ENCODE data around the gene COX20.

COX20 gene

GRCh38 chr1:244833734-244834542 is 1.5 kb upstream of the COX20 start:
- TF ChIP-seq FOXP2 (optimal IDR thresholded peaks at IDR 0.05; ENCODE audit: borderline replicate concordance, extremely low read depth, extremely low read length, insufficient read depth): no peak
- TF ChIP-seq TAF1 (IDR thresholded peaks at IDR 0.05; ENCODE audit: borderline replicate concordance, insufficient read depth, low read length): no peak
- TF ChIP-seq POLR2AphosphoS5 (IDR thresholded peaks at IDR 0.05; ENCODE audit: low read depth, low read length): no peak
- no peak for TF ChIP-seq SIN3A (IDR thresholded peaks at IDR 0.05; ENCODE audit: borderline replicate concordance, insufficient read depth, low read length)

DNA sequence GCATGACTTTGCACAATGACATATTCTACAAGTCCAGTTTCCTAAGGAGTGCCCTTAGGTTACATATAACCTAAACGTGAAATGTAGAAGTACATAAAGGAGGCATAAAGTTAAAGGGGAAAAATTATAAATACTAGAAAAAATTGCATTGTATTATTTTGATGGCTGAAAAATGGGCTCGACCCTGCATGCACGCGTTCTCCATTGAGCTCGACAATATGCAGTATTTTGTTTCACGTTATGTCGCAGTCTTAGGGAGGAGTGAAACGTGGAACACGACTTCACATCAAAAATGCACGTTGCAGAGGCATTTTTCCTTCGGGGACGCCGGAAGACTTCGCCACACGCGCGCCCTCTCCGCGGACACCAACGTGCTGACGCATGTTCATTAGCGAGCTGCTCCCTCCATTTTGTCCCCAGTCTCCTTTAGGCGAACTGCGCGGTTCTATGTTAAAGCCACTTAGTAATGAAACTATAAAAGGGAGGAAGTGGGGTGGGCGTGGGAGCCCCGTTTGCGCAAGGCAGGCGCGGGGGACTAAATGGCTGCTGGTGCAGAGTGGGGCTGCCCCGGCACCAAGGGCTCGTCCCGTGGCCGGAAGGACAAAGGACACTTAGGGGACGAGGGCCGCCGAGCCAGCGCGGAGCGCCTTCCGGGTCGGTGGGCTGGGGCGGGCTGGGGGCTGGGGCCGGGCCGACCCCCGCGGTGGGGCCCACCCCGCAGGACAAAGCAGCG is 749 bp upstream of the COX20 start:
- TF ChIP-seq FOXP2 (optimal IDR thresholded peaks at IDR 0.05; ENCODE audit: borderline replicate concordance, extremely low read depth, extremely low read length, insufficient read depth) (peak; percentile 56), SIN3A (IDR thresholded peaks at IDR 0.05; ENCODE audit: borderline replicate concordance, insufficient read depth, low read length) (peak; percentile 9; the same call in 1 of the 2 replicates), TAF1 (IDR thresholded peaks at IDR 0.05; ENCODE audit: borderline replicate concordance, insufficient read depth, low read length) (no peak; the same call in none of the 2 replicates), POLR2AphosphoS5 (IDR thresholded peaks at IDR 0.05; ENCODE audit: low read depth, low read length) (peak; percentile 74)
- TF ChIP-seq, protein P1, sequence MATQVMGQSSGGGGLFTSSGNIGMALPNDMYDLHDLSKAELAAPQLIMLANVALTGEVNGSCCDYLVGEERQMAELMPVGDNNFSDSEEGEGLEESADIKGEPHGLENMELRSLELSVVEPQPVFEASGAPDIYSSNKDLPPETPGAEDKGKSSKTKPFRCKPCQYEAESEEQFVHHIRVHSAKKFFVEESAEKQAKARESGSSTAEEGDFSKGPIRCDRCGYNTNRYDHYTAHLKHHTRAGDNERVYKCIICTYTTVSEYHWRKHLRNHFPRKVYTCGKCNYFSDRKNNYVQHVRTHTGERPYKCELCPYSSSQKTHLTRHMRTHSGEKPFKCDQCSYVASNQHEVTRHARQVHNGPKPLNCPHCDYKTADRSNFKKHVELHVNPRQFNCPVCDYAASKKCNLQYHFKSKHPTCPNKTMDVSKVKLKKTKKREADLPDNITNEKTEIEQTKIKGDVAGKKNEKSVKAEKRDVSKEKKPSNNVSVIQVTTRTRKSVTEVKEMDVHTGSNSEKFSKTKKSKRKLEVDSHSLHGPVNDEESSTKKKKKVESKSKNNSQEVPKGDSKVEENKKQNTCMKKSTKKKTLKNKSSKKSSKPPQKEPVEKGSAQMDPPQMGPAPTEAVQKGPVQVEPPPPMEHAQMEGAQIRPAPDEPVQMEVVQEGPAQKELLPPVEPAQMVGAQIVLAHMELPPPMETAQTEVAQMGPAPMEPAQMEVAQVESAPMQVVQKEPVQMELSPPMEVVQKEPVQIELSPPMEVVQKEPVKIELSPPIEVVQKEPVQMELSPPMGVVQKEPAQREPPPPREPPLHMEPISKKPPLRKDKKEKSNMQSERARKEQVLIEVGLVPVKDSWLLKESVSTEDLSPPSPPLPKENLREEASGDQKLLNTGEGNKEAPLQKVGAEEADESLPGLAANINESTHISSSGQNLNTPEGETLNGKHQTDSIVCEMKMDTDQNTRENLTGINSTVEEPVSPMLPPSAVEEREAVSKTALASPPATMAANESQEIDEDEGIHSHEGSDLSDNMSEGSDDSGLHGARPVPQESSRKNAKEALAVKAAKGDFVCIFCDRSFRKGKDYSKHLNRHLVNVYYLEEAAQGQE (IDR thresholded peaks at IDR 0.05; ENCODE audit: insufficient read depth in 1 of 2, low read depth in 2 of 2, low read length in 2 of 2): peak; percentile 37 to 43; a peak in 1 of 4 replicates

- TF ChIP-seq POLR2AphosphoS5 (IDR thresholded peaks at IDR 0.05; ENCODE audit: low read depth, low read length) (peak; percentile 76; the same call in 1 of the 2 replicates), TAF1 (IDR thresholded peaks at IDR 0.05; ENCODE audit: borderline replicate concordance, insufficient read depth, low read length) (no peak)
- TF ChIP-seq, protein P1 (IDR thresholded peaks at IDR 0.05; ENCODE audit: insufficient read depth in 1 of 2, low read depth in 2 of 2, low read length in 2 of 2): no peak
Measured at GRCh38 chr1:244836135-244836521, 670 bp downstream of the COX20 start.

DNA sequence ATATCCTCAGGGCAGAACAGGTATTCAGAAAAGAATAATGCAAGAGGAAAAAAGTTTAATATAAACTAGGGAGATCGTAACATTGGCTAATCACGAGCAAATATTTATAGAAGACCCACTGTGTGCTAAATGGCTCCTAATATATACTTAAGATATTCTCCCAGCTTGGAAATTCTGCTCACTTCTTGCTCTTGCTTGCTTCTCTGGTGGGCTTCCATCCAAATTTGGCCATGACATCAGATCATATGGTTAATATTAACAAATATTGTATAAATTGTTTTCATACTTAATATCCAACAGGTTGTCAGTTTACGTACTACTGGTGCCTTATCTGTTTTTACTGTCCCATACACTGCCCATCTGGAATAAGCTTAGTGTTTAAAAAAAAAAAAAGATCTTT is 1.1 kb downstream of the COX20 start:
- TF ChIP-seq SIN3A (IDR thresholded peaks at IDR 0.05; ENCODE audit: borderline replicate concordance, insufficient read depth, low read length) (no peak), FOXP2 (optimal IDR thresholded peaks at IDR 0.05; ENCODE audit: borderline replicate concordance, extremely low read depth, extremely low read length, insufficient read depth) (no peak)
- TF ChIP-seq, protein P1 (IDR thresholded peaks at IDR 0.05; ENCODE audit: insufficient read depth in 1 of 2, low read depth in 2 of 2, low read length in 2 of 2): no peak

- TF ChIP-seq, protein P1 (IDR thresholded peaks at IDR 0.05; ENCODE audit: insufficient read depth in 1 of 2, low read depth in 2 of 2, low read length in 2 of 2): no peak
- no peak for TF ChIP-seq SIN3A (IDR thresholded peaks at IDR 0.05; ENCODE audit: borderline replicate concordance, insufficient read depth, low read length)
- TF ChIP-seq TAF1 (IDR thresholded peaks at IDR 0.05; ENCODE audit: borderline replicate concordance, insufficient read depth, low read length): no peak
- TF ChIP-seq FOXP2 (optimal IDR thresholded peaks at IDR 0.05; ENCODE audit: borderline replicate concordance, extremely low read depth, extremely low read length, insufficient read depth): no peak
- TF ChIP-seq POLR2AphosphoS5 (IDR thresholded peaks at IDR 0.05; ENCODE audit: low read depth, low read length): peak; percentile 50
Measured at GRCh38 chr1:244837597-244838258, 2.3 kb downstream of the COX20 start.
